ENCODE data around the gene C3orf49. TPM values are rescaled to one million over a fixed set of nuclear protein-coding genes. Genes with fewer than 3 reads are reported as not detected.

The C3orf49 gene
- total and polyA plus RNA-seq, 2 of the 13 experiments (the other 11 are each of a cell fraction or from before 2014, with no cell fraction given), result not detected

DNA sequence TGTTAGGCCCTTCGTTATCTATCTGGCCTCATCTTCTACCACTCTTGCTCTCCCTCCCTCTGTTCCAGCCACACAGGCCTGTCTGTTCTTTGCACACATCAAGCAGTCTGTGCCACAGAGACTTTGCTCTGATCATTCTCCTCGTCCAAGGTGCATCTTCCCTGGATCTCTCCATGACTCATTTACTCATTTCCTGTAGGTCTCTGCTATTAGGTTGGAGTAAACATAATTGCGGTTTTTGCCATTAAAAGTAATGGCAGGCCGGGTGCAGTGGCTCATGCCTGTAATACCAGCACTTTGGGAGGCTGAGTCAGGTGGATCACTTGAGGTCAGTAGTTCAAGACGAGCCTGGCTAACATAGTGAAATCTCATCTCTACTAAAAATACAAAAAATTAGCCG lies 9.5 kb upstream of the C3orf49 start (continued):
- peak; percentile 35; the same call in 1 of the 2 replicates for TF ChIP-seq TARDBP (CRISPR knock-in tag; IDR thresholded peaks at IDR 0.05)
- no peak for TF ChIP-seq ATF7 (IDR thresholded peaks at IDR 0.05)
- TF ChIP-seq ATF7 (CRISPR knock-in tag; IDR thresholded peaks at IDR 0.05), result no peak
- TF ChIP-seq ELF1 (CRISPR knock-in tag; IDR thresholded peaks at IDR 0.05), result no peak
- TF ChIP-seq FOXC1 (CRISPR knock-in tag; IDR thresholded peaks at IDR 0.05; ENCODE audit: borderline replicate concordance), result no peak
- no peak for TF ChIP-seq NFE2L1 (CRISPR knock-in tag; IDR thresholded peaks at IDR 0.05; ENCODE audit: borderline replicate concordance)
- TF ChIP-seq ZNF775 (CRISPR knock-in tag; IDR thresholded peaks at IDR 0.05; ENCODE audit: borderline replicate concordance), result no peak
- TF ChIP-seq PRPF4 (IDR thresholded peaks at IDR 0.05; ENCODE audit: low read depth, low read length, poor library complexity, severe bottlenecking), result no peak
- TF ChIP-seq NFIB (CRISPR knock-in tag; IDR thresholded peaks at IDR 0.05; ENCODE audit: borderline replicate concordance), result no peak
- TF ChIP-seq GABPA (IDR thresholded peaks at IDR 0.05; ENCODE audit: low read depth, low read length), result no peak
- TF ChIP-seq GABPA (CRISPR knock-in tag; IDR thresholded peaks at IDR 0.05; ENCODE audit: low read depth), result peak; percentile 49; the same call in 1 of the 2 replicates
- TF ChIP-seq, protein P1, sequence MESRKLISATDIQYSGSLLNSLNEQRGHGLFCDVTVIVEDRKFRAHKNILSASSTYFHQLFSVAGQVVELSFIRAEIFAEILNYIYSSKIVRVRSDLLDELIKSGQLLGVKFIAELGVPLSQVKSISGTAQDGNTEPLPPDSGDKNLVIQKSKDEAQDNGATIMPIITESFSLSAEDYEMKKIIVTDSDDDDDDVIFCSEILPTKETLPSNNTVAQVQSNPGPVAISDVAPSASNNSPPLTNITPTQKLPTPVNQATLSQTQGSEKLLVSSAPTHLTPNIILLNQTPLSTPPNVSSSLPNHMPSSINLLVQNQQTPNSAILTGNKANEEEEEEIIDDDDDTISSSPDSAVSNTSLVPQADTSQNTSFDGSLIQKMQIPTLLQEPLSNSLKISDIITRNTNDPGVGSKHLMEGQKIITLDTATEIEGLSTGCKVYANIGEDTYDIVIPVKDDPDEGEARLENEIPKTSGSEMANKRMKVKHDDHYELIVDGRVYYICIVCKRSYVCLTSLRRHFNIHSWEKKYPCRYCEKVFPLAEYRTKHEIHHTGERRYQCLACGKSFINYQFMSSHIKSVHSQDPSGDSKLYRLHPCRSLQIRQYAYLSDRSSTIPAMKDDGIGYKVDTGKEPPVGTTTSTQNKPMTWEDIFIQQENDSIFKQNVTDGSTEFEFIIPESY (CRISPR knock-in tag; IDR thresholded peaks at IDR 0.05), result no peak
- TF ChIP-seq, protein P2, sequence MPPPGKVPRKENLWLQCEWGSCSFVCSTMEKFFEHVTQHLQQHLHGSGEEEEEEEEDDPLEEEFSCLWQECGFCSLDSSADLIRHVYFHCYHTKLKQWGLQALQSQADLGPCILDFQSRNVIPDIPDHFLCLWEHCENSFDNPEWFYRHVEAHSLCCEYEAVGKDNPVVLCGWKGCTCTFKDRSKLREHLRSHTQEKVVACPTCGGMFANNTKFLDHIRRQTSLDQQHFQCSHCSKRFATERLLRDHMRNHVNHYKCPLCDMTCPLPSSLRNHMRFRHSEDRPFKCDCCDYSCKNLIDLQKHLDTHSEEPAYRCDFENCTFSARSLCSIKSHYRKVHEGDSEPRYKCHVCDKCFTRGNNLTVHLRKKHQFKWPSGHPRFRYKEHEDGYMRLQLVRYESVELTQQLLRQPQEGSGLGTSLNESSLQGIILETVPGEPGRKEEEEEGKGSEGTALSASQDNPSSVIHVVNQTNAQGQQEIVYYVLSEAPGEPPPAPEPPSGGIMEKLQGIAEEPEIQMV (CRISPR knock-in tag; IDR thresholded peaks at IDR 0.05; ENCODE audit: low read depth), result no peak
- TF ChIP-seq DPF2 (CRISPR knock-in tag; IDR thresholded peaks at IDR 0.05; ENCODE audit: borderline replicate concordance, low read depth), result no peak
- peak; percentile 58; the same call in 1 of the 2 replicates for TF ChIP-seq TBX3 (IDR thresholded peaks at IDR 0.05; ENCODE audit: borderline replicate concordance)
- TF ChIP-seq, protein P3, sequence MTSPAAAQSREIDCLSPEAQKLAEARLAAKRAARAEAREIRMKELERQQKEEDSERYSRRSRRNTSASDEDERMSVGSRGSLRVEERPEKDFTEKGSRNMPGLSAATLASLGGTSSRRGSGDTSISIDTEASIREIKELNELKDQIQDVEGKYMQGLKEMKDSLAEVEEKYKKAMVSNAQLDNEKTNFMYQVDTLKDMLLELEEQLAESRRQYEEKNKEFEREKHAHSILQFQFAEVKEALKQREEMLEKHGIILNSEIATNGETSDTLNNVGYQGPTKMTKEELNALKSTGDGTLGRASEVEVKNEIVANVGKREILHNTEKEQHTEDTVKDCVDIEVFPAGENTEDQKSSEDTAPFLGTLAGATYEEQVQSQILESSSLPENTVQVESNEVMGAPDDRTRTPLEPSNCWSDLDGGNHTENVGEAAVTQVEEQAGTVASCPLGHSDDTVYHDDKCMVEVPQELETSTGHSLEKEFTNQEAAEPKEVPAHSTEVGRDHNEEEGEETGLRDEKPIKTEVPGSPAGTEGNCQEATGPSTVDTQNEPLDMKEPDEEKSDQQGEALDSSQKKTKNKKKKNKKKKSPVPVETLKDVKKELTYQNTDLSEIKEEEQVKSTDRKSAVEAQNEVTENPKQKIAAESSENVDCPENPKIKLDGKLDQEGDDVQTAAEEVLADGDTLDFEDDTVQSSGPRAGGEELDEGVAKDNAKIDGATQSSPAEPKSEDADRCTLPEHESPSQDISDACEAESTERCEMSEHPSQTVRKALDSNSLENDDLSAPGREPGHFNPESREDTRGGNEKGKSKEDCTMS (CRISPR knock-in tag; conservative IDR thresholded peaks at IDR 0.05), result no peak
- no peak for TF ChIP-seq CEBPB (IDR thresholded peaks at IDR 0.05; ENCODE audit: borderline replicate concordance, low read depth, low read length)
- TF ChIP-seq ZNF644 (CRISPR knock-in tag; IDR thresholded peaks at IDR 0.05; ENCODE audit: low read depth), result peak; percentile 86
- 0 out of 2 replicates have a peak, but pooled peaks have one; percentile 27 for TF ChIP-seq ZNF605 (CRISPR knock-in tag; IDR thresholded peaks at IDR 0.05)
- TF ChIP-seq MED1 (CRISPR knock-in tag; IDR thresholded peaks at IDR 0.05), result no peak
- TF ChIP-seq MXD4 (CRISPR knock-in tag; IDR thresholded peaks at IDR 0.05), result no peak
- TF ChIP-seq KMT2B (CRISPR knock-in tag; IDR thresholded peaks at IDR 0.05), result no peak
- TF ChIP-seq, protein P4, sequence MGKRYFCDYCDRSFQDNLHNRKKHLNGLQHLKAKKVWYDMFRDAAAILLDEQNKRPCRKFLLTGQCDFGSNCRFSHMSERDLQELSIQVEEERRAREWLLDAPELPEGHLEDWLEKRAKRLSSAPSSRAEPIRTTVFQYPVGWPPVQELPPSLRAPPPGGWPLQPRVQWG (CRISPR knock-in tag; IDR thresholded peaks at IDR 0.05; ENCODE audit: borderline replicate concordance, low read depth), result no peak
- TF ChIP-seq, protein P5, sequence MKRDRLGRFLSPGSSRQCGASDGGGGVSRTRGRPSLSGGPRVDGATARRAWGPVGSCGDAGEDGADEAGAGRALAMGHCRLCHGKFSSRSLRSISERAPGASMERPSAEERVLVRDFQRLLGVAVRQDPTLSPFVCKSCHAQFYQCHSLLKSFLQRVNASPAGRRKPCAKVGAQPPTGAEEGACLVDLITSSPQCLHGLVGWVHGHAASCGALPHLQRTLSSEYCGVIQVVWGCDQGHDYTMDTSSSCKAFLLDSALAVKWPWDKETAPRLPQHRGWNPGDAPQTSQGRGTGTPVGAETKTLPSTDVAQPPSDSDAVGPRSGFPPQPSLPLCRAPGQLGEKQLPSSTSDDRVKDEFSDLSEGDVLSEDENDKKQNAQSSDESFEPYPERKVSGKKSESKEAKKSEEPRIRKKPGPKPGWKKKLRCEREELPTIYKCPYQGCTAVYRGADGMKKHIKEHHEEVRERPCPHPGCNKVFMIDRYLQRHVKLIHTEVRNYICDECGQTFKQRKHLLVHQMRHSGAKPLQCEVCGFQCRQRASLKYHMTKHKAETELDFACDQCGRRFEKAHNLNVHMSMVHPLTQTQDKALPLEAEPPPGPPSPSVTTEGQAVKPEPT (CRISPR knock-in tag; IDR thresholded peaks at IDR 0.05; ENCODE audit: low read depth), result no peak

All from HepG2 (cell line).